Mucosa of gallbladder (tissue), 1 donor: Measurements from ENCODE around the gene RAP1A. TPM values are rescaled to one million over a fixed set of nuclear protein-coding genes. Genes with fewer than 3 reads are reported as not detected.

Experiments
- DNase-seq: peaks from one replicate; pipeline ENCODE4 v3.0.0-alpha.2; 2020; ENCODE audit warnings: low spot score
- total RNA-seq: library from RNA; stranded (reverse); gene quantifications from one replicate; pipeline ENCODE4 v1.2.1, GENCODE V29; 2021
- donor health status: DM: no; HTN: no; CAD: no.

RAP1A gene
- 93.0 TPM for total RNA-seq

DNA sequence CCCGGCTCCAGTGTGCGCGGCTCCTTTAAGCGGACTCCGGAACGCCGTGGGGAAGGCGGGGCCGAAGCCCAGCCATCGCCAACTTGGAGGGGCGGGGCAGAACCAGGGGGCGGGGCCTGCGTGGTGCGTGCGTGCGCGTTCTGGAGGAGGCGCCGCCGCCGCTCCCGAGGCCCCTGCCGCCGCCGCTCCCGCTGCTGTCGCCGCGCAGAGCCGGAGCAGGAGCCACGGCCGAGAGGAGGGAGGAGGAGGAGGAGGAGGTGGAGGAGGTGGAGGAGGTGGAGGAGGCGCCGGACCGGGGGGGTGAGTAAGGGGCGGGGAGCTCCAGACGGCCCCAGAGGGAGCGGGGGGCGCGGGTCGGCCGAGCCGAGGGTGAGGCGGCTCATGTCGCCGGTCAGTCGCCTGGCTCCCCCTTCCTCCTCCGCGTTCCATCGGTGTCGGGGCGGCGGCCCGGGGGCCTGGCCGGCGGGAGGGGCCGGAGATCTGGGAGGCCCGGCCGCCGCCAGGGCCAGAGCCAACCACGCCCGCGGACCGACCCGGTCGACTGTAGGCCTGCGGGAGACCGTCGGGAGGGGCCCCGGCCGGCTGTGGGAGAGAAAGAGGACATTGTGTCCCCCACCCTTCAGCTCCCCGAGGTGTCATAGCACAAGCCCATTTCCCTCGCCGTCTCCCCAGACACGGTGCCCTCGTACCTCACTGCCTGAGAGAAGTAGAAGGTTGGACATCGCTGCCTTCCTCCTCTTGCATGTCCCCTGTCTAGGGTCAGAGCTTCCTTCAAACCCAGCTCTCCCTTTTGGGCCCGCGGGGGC lies at the start of gene RAP1A:
RAP1A (plus strand) TSS at position 155 of the 806 bp plus-strand sequence. CDS start 71,572 bp downstream, outside the sequence.
- DNase-seq = peak; percentile 96

DNA sequence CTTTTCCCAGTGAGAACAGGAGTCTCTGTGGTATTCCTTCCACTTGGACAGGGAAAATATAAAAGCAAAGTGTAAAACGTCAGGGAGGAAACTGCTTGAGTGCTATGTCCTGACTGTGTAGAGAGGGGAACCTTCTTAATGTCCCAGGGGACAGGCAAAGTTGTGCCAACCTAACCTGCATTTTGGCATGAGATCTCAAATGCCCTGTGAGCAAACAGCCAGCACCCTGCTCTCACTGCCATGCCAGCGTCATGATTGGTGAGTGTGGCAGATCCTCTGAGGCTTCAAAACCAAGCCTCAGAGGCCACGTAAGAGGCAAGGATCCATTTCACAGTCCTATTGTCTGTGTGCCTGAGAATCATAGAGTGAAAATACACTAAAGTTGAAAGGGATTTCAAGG lies 49.7 kb upstream of the RAP1A start:
- DNase-seq = no peak

DNA sequence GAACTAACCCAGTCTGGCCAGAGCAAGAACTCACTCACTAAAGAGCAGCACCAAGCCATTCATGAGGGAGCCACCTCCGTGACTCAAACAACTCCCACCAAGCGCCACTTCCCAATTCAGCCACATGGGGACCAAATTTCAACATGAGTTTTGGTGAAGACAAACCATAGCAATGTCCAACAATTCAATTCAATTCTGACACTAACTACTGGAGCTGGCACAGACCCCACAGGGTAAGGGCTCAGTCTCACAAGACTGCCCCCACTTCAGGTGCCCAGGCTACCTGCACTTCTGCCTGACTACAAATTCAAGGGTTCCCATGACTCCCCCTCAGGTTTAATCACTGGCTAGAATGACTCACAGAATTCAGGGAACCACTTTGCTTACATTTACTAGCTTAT lies 48.8 kb upstream of the RAP1A start:
- DNase-seq = no peak

DNA sequence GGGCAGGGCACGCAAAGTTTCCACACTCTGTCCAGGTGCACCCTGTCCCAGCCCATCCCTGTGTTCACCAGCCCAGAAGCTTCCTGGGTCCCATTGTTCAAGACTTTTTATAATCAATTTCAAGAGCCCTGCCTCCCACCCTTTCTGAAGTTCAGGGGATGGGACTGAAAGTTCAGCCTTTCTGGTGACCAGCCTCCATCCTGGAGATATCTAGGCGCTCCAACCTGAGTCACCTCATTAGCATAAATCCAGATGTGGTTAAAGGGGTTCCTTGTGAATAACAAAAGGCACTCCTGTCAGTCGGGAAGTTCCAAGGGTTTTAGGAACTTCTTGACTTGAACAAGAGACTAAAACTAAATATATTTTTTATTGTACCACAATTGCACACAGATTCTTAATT lies 48.4 kb upstream of the RAP1A start:
- no peak for DNase-seq

DNA sequence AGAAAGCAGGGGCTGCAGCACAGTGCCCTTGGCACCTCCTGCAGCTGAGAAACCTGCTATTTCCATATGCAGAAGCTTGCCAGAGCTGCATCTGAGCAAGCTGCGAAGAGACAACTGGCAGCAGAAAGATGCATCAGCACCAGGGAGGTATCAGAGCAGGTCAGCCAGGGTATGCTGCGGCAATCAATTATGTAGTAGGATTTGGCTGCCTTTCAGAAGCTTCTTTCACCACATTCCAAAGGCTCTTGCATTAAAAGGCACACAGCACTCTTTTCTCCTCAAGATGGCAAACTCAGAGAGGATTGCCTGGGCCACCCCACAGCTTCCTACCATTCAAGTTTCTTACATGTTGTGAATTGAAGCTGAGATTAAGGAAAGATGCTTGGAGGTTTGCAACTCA lies 47.6 kb upstream of the RAP1A start:
- peak; percentile 30 for DNase-seq

DNA sequence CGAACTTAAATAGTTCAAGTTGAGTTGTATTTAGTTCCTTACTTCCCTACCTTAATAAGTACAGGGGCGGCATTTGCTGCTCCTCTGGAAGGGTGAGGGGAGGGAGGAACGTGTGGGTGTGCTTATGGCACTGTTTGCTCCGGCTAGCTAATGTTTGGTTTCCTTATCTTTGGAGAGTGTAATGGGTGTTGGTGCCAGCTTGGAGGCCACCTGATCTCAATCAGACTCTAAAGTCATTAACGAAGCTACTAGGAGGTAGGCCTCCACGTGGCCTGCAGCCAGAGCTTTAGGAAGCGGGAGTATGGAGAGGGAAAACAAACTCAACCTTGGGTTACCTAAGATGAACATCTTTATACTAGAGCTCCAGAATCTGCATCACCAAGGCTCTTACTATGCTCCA lies 43.0 kb upstream of the RAP1A start:
- DNase-seq = peak; percentile 69

DNA sequence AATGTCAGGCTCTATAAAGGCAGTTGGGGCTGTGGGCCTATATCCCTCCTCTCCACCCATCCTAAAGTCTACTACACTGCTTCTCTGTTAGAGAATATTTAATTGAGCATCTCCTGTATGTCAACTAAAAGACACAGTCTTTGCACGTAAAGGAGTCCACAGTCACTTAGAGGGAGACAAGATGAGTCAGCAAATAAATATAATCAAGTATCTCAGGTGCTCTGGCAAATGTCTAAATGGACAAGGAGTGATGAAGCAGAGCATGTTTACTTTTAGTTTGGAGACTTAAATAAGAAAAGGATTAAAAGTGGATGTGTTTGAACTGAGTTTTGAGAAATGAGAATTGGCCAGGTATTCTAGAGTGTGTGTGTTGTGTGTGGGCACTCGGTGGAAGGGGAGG lies 41.8 kb upstream of the RAP1A start:
- DNase-seq = no peak

DNA sequence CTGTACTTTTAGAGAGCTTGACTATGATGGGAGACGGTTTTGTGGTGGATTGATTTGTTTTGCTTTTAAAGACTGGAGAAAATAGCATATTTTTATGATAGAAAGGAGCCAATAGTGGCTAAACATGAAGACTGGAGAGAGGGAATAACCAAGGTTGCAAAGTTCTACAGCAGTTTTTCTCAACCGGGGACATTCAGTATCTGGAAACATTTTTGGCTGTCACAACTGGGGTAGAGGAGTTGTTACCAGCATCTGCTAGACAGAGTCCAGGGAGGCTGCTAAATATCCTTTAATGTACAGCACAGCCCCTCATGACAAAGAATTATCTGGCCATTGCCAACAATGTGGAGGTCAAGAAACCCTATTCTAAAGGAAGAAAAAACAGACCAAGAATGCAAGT lies 38.4 kb upstream of the RAP1A start:
- DNase-seq = no peak

DNA sequence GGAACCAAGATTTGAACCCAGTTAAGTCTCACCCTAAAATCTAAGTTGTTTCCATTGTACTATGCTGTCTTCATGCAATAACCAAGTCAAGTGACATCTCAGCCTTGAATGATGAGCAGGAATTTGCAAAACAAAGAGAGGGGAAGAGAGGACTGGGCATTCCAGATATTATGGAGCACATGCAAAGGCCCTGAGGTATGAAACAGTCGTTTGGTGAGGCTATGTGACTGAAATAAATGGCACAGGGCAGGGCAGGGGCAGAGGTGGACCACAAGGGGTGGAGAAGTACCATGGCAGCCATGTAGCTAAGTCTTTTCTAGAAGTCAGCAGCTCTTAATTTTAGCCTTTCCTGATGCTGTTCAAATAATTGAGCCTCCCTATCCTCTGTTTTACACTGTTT lies 37.6 kb upstream of the RAP1A start:
- no peak for DNase-seq

DNA sequence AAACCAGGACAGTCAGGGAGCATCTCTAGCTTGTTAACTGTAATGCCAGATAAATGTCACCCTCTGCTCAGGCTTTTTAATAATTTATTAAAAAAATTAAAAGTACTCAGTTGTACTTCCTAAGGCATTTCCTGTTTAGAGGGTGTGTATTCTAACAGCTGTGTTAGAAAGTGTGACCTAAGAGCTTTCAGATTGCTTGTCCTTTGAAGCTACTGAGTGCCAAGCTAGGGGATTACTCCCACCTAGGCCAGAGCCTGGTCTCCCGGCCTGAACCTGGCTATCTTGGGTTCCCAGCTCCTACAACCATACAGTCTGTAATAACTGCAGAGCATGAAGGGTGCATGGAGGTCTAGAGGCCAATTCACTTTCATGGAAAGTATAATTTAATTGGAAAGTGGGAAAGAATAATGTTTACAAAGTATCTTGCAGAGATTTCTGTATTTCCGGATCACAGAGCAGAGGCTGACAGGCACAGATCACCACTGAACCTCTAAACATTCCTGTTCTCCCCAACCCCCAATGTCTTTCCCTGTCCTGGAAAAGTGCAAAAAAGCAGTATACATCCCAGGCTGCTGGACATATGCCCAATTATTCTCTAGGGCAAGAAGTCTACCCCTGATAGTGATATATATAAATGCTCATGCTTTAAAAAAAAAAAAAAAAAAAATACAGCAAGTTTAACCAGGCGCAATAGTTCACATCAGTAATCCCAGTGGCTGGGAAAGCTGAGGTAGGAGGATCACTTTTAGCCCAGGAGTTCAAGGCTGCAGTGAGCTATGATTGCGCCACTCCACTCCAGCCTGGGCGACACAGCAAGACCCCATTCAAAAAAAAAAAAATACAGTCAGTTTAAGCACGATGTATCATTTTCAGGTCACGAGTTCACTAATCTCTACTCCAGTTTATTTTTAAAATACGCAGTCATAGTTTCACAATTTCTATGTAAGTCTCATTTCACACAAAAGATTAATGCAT lies 36.7 kb upstream of the RAP1A start:
- DNase-seq = no peak

DNA sequence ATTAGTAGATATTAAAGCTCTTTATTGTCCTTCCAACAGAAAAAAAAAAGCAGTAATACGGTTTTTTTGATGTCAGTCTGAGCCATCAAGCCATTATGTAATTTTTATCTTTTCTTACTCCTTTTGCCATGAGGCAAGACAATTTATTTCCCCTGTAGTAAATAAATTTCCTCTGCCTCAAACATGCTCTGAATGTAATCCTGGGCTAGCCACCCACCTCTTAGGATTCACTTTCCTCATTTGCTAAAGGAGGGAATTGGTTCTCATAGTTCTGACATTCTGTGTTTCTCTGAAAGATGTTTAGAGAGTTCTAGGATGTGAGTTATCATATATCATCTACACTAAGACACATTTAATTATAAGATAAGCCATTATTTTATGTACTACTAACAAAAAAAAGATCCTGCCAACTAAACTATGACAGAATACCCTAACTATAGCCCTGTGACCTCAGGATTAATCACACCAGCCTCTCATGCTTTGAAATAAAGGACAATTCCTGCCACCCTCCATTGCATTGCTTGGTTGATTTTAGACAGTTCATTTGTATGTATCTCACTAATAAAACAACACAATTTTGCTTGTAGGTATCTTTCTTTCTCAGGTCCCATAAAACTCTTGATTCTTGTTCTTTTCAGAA lies 34.0 kb upstream of the RAP1A start:
- no peak for DNase-seq

DNA sequence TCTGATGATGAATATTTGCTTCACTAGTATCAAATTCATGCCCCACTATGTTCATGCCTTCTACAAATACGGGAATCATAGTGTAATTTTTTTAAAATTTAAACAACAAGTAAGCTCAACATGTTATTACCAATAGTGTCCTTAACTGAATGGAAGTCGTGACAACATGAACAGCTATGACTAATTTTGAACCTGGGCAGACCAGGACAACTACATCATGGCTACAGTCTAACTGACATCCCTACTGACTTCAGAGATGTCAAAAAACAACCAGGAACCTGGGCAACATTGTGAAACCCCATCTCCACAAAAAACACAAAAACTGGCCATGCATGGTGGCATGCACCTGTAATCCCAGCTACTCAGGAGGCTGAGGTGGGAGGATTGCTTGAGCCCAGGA lies 33.5 kb upstream of the RAP1A start:
- DNase-seq = no peak

DNA sequence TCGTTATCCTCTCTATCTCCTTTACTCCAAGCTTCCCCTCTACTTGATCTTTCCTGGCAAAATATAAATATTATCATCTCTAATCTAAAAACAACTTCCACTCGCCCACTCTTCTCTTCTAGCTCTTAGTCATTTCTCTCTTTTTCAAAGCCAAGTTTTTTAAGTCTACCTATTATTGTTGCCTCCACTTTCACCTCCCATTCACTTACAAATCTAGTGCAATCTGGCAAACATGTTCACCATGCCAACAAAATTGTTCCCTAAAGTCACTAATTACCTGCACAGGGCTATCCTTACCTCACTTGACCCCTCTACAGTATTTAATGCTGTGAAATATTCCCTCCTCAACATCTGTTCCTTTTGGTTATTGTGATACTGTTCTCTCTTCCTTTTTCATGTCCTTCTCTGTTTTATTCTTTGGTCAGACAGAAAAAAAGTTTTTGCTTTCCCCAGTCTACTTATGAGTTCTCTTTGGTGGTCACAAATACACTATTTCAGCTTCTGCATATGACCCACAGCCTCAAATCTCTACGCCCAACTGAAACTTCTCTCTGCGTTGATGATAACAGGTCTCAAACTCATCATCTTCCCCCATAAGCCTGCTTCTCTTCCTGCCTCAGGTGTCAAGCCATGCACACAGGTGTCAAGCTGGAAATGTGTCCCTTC lies 31.9 kb upstream of the RAP1A start:
- DNase-seq = no peak

DNA sequence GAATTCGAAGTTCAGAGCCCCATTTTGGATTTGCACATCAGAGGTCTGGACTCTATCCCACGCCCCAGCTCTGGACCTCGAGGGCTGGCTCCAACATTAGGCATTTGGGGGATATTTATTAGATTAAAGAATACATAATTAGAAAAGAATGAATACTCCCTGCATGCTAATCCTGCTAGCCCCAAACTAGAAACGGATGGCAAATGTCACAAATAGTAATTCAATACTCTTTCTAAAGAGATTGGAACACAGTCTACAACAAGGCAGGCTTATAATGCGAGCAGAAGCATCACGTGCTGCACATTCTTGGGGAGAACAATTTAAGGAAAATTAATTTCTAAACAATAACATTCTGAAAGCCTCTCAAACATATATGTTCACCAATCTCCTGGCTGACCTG lies 27.7 kb upstream of the RAP1A start:
- no peak for DNase-seq

DNA sequence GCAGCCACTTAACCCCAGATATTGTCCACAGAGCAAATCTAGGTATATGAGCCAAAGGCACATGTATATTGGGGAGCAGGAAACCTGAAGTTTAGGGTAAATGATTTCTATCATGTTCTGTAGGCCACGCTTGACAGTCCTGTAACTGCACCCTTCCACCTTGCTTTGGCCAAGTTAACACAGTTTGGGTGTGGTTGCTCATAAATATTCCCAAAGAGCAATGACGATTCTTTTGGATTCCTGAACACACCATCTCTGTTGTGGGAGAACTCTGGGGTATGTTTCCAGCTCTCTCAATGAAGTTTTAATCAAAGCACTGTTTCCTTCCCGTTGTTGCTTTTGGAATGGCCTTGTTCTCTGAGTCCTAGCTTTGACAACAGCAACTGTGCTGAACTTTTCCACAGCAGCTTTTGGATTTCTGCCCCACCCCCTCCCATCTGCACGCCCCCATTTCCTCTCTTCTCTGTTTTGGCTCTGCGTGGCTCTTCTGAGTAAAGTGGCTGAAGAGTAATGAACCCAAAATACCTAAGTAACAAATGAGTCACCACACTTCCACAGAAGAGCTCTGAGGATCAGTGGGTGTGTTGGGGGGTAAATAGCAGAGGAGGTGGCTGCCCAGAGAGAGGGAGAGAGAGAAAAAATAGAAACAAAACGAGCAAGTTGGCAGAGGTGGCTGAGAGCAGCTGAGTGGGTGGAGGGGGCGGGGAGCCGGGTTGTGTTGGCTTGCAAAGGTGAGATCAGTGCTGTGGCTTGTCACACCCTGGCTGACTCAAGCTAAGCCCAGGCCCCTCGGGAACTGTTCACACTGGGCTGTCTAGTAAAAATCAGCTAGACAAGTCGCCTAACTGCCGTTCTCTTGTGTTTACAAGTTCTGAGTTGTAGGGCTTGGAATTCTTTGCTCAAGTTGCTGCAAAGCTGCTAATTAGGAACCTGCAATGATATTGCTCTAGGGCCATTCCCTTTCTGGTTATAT lies 26.9 kb upstream of the RAP1A start:
- peak; percentile 78 for DNase-seq

DNA sequence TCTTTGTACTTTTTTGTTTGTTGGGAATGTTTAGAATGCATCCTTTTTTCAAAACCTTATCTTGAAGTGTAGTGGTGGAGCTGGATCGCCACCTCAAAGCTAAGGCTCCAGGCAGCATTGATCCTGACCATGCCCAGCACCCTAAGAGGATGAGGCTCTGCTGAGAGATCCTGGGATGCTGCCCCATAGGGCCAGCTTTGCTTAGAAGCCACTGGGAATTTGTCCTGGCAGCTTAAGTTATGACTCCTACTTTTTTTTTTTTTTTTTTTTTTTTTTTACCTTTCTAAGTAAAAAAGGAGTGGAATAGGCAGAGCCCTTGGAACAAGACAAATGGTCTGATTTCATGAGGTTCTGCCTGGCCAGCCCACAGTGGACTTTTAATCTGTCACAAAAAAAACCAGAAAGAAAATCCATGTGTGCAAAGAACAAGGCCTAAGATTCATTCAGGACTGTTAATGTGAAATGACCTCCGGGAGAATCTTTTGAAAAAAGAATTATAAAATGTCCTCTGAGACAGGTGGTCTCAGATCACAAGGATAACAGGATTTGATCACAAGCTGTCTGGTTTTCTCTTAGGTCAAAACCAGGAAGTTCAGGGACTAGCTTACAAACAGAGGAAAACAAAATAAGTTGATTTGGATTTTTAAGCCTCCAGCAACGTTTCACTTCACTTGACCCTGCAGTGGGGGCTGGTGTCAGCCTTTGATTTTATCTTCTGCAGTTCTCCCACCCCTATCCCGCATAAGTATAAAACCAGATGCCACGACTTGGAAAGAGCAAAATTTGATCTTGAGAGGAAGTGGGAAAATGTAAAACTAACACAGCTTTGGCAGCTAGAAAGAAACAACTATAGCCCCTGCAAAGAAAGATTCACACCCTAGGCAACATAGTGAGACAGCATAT lies 25.9 kb upstream of the RAP1A start:
- DNase-seq = no peak

DNA sequence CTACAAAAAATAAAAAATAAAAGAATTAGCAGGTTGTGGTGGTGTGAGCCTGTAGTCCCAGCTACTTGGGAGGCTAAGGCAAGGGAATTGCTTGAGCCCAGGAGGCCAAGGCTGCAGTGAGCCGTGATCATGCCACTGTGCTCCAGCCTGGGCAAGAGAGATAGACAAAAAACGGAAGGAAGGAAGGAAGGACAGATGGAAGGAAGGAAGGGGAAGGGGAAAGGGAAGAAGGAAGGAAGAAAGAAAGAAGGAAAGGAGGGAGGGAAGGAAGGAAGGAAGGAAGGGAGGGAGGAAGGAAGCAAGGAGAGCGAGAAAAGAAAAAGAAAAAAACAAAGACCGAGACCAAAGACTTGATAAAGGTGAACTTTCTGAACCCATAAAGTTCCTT lies 25.3 kb upstream of the RAP1A start:
- DNase-seq = no peak

DNA sequence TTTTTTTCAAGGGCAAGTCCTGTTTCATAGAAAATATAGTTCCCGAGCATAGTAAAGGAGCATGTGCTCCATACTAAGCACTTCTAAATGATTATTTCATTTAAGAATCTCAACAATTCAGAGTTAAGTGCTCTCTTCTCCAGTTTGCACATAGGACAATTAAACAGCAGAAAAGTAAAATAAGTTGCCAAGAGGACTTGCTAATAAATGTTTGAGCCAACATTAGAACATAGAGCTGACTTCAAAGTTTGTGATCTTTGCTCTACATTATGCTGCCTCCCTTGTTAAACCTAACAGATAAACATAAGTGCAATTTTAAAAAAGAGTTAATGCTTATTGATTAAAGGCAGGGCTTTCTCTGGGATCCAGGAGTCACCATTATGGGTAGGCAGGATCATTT lies 23.8 kb upstream of the RAP1A start:
- DNase-seq = no peak

DNA sequence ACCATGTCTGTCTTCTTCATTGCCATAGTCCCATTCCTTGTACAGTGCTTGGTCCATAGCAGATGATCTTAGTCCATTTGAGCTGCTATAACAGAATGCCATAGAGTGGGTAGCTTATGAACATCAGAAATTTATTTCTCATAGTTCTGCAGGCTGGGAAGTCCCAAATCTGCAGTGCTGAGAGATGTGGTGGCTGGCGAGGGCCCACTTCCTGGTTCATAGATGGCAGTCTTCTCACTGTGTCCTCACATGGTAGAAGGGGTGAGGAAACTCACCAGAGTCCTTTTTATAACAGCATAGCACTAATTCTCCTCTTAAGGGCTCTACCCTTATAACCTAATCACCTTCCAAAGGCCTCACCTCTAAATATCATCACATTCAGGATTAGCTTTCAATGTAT lies 23.1 kb upstream of the RAP1A start:
- no peak for DNase-seq

DNA sequence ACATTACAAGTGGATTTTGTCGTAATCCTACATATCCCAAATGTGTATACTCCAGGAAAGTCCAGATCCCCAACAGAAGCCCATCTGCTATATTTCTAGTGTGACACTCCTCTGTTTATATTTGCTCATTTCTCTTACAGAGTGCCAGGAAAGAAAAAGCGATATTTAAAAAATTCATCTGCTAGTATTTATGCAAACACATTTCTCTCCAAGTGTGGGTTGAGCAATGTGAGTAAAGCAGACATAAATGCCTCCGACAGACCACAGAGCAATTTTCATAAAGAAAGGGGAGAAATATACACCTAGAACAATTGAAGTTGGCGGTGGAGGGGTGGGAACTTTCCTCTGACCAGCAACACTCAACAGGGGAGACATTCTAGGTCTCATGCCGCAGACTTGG lies 22.2 kb upstream of the RAP1A start:
- no peak for DNase-seq
